AG09319 (cell line): Measurements from ENCODE around the gene PPP1R15A.
"Not testable (repeated sequence)": the region's sequence is repeated elsewhere in the genome, so short reads cannot be mapped to it uniquely, and the experiment has no call there.

ENCODE experiments used
- DNase-seq: peaks from one replicate; pipeline ENCODE4 v3.0.0-alpha.2; 2010; ENCODE audit warnings: low read depth; ENCODE audit errors: extremely low read depth
- TF ChIP-seq, protein P1 (sequence below): IDR thresholded peaks from 2 replicates; pipeline ENCODE4 v1.5.1; 2011; ENCODE audit warnings: low read depth, mild to moderate bottlenecking, inconsistent platforms, low read length, moderate library complexity

Gene PPP1R15A

DNA sequence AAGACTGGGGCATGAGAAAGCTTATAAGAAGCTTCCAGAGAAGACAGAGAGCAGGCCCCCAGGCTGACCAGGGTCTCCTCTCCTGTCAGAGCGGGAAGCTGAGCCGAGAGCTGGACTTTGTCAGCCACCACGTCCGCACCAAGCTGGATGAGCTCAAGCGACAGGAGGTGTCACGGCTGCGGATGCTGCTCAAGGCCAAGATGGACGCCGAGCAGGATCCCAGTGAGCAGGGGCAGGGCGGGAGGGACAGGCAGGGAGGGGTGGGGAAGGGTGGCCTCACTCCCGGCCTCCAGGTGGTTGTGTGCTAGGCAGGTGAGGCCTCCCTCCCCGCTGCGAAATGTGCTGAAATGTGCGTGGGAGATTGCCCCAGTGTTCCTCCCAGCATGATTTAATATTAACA is 33.4 kb downstream of the PPP1R15A start:
- TF ChIP-seq, protein P1, sequence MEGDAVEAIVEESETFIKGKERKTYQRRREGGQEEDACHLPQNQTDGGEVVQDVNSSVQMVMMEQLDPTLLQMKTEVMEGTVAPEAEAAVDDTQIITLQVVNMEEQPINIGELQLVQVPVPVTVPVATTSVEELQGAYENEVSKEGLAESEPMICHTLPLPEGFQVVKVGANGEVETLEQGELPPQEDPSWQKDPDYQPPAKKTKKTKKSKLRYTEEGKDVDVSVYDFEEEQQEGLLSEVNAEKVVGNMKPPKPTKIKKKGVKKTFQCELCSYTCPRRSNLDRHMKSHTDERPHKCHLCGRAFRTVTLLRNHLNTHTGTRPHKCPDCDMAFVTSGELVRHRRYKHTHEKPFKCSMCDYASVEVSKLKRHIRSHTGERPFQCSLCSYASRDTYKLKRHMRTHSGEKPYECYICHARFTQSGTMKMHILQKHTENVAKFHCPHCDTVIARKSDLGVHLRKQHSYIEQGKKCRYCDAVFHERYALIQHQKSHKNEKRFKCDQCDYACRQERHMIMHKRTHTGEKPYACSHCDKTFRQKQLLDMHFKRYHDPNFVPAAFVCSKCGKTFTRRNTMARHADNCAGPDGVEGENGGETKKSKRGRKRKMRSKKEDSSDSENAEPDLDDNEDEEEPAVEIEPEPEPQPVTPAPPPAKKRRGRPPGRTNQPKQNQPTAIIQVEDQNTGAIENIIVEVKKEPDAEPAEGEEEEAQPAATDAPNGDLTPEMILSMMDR: no peak

DNA sequence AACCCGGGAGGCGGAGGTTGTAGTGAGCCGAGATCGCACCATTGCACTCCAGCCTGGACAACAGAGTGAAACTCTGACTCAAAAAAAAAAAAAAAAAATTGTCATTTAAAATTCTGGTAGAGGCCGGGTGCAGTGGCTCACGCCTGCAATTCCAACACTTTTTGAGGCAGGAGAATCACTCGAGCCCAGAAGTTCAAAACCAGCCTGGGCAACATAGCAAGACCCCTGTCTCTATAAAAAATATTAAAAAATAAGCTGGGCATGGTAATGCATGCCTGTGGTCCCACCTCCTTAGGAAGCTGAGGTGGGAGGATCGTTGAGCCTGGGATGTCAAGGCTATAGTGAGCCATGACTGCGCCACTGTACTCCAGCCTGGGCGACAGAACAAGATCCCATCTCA is 34.1 kb downstream of the PPP1R15A start:
- TF ChIP-seq, protein P1: no peak
- no peak for DNase-seq

More for the DNA sequence above, 33.4 kb downstream of the PPP1R15A start:
- no peak for DNase-seq

DNA sequence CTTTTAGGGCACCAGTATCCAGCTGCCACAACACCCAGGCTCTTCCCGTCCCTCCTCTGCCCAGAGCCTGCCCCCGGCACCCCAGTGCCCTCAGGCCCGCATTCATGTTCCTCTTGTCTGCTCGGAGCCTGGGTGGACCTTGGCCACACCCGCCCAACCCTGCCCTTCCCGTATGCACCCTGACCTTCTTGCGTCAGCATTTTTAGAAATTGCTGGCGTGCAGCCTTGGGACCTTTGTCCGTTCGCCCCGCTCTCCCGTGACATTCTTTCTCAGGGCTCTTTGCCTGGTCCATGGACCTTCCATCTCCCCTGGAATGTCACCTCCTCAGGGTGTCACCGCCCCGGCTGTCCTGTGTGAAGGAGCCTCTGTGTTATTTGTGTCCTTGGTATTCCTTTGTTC is 35.5 kb downstream of the PPP1R15A start:
- DNase-seq: no peak
- TF ChIP-seq, protein P1: no peak

DNA sequence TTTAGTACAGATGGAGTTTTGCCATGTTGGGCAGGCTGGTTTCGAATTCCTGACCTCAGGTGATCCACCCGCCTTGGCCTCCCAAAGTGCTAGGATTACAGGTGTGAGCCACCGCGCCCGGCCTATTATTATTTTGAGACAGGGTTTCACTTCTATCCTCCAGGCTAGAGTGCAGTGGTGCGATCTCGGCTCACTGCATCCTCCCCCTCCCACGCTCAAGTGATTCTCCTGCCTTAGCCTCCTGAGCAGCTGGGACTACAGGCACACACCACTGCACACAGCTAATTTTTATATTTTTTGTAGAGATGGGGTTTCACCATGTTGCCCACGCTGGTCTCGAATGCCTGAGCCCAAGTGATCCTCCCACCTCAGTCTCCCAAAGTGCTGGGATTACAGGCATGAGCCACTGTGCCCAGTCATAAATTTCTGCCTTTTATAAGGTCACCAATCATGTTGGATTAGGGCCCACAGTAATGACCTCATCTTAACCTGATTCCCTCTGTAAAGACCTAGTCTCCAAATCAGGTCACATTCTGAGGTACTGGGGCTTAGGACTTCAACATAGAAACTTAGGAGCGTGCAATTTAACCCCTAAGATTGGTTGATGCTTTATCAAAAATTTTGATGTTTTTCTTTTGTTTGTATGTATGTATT is 37.3 kb downstream of the PPP1R15A start:
- DNase-seq: not testable (repeated sequence)

DNA sequence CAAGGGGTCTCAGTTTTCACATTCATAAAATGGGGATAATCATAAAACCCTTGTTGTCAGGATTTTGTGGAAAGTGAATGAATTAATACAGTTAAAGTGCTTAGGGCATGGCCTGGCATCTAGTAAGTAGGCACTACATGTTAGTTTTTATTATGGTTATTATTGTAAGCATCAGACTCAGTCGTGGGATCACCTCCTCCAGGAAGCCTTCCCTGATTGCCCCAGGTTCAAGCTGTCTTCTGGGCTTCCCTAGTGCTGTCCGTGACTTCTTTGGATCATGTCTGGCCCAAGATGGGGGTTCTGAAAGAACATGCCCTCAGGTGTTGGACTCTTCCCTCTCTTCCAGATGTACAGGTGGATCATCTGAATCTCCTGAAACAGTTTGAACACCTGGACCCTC is 38.6 kb downstream of the PPP1R15A start:
- DNase-seq: no peak
- TF ChIP-seq, protein P1: no peak

DNA sequence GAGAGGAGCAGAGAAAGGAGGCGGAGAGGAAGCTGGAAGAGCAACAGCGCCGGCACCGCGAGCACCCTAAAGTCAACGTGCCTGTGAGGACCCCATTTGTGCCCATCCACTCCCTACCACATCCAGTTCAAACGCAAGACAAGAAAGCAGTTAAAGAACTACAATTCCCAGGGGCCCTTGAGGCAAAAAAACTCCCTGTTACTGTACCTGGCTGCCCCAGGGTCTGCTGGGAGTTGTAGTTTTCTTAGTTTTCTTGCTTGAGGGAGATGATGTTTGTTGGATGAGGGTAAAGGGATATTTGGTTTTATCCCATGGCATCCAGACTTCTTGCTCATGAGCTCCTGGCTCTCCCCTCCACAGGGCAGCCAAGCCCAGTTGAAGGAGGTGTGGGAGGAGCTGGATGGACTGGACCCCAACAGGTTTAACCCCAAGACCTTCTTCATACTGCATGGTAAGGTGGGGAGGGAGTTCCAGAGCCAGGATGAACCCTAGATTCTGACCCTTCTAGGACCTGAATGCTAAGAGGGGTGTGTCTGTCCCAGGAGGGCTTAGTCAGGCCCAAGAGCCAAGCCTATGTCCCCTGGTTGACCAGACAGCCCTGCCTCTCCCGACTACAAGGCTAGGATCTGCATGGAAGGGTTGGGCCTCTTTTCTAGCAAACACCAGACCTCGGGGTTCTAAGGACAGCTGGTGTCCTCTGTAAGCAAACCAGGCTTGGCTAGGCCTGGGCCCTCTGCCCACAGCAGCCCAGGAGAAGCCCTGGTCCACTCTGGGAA is 41.1 kb downstream of the PPP1R15A start:
- TF ChIP-seq, protein P1: no peak
- DNase-seq: no peak

DNA sequence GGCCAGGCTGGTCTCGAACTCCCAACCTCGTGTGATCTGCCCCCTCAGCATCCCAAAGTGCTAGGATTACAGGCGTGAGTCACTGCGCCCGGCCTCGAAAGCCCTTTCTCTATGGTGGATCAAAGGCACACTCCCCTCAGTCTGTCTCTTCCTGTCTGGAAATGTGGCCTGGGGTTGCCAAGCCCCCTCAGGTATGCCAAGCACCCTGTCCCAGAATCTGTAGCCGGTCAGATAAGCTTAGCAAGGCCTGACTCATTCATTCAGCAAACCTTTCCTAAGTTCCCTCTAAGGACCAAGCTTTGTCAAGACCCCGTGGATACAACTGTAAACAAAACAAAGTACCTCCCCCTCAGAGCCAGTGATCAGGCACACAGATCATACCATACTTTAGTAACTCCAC is 42.0 kb downstream of the PPP1R15A start:
- no peak for DNase-seq

More for the DNA sequence above, 42.0 kb downstream of the PPP1R15A start:
- TF ChIP-seq, protein P1: no peak
